Measurements from ENCODE around the gene MEIKIN.

Gene MEIKIN

GRCh38 chr5:131983244-131983771, 37.8 kb upstream of the MEIKIN start:
- H3K9ac ChIP-seq (ENCODE audit: low read depth, low read length): no peak overlapping the region
- H3K27ac ChIP-seq (ENCODE audit: low read length): no peak overlapping the region
- H3K4me3 ChIP-seq (ENCODE audit: low read length): no peak overlapping the region
- H3K9me3 ChIP-seq (ENCODE audit: insufficient read depth, low read depth, low read length): no peaks in the 10 kb centered on the region
- no peaks in the 10 kb centered on the region for H3K27me3 ChIP-seq (ENCODE audit: insufficient read depth, low read length)
- H3K4me1 ChIP-seq (ENCODE audit: insufficient read depth, low read length): no peaks in the 10 kb centered on the region
- no peaks in the 10 kb centered on the region for H3K36me3 ChIP-seq (ENCODE audit: insufficient read depth, low read depth, low read length)

GRCh38 chr5:131981516-131981915, 36.1 kb upstream of the MEIKIN start:
- Histone ChIP-seq H3K27me3 (ENCODE audit: insufficient read depth, low read length) (no peaks in the 10 kb centered on the region), H3K9me3 (ENCODE audit: insufficient read depth, low read depth, low read length) (no peaks in the 10 kb centered on the region), H3K27ac (ENCODE audit: low read length) (no peak overlapping the region), H3K4me3 (ENCODE audit: low read length) (no peak overlapping the region), H3K36me3 (ENCODE audit: insufficient read depth, low read depth, low read length) (no peaks in the 10 kb centered on the region), H3K4me1 (ENCODE audit: insufficient read depth, low read length) (no peaks in the 10 kb centered on the region), H3K9ac (ENCODE audit: low read depth, low read length) (no peak overlapping the region)

DNA sequence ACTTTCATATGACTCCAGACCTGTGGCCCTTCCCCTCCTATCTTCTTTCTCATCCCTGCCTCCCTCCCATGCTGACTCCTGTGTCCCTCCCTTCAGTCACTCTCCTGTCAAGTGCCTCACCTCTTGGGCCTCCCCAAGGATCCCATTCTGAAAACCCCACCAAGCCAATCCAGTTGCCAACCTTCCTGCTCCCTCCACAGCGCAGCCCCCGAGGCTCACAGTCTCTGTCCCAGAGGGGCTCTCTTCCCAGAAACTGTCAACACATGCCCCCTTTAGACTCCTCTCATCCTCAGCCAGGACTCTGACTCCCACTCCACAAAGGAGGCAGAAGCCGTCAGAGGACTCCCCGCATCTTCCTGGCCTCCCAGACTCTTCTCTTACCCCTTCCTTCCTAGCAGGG, 35.2 kb upstream of the MEIKIN start:
- Histone ChIP-seq H3K27ac (ENCODE audit: low read length) (no peak overlapping the region), H3K9me3 (ENCODE audit: insufficient read depth, low read depth, low read length) (no peaks in the 10 kb centered on the region), H3K4me3 (ENCODE audit: low read length) (no peak overlapping the region), H3K27me3 (ENCODE audit: insufficient read depth, low read length) (no peaks in the 10 kb centered on the region), H3K36me3 (ENCODE audit: insufficient read depth, low read depth, low read length) (no peaks in the 10 kb centered on the region), H3K9ac (ENCODE audit: low read depth, low read length) (no peak overlapping the region), H3K4me1 (ENCODE audit: insufficient read depth, low read length) (no peaks in the 10 kb centered on the region)

DNA sequence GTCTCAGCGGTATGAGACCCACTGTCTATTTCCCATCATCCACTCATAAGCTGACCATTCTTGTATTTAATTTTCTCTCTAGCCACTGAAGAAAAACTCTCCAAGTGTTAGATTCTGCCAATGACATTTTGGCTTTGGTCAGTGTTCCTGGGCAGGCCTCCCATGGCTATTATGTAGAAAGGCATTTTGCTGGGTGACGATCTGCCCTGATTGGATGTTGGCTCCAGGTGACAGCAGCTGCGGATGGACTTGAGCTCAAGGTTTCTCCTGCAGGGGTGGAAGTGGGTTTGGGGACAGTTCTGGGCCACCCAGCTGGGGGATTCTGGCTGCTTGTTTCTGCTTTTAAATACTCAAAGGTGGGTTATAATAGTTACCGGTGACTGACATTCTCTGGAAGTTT, 34.4 kb upstream of the MEIKIN start:
- H3K4me3 ChIP-seq (ENCODE audit: low read length): no peak overlapping the region
- H3K9ac ChIP-seq (ENCODE audit: low read depth, low read length): no peak overlapping the region
- H3K4me1 ChIP-seq (ENCODE audit: insufficient read depth, low read length): peaks cover 7% of the 10 kb centered on the region; the same call in 1 of the 2 replicates
- no peak overlapping the region for H3K27ac ChIP-seq (ENCODE audit: low read length)
- H3K27me3 ChIP-seq (ENCODE audit: insufficient read depth, low read length): no peaks in the 10 kb centered on the region
- no peaks in the 10 kb centered on the region for H3K9me3 ChIP-seq (ENCODE audit: insufficient read depth, low read depth, low read length)
- no peaks in the 10 kb centered on the region for H3K36me3 ChIP-seq (ENCODE audit: insufficient read depth, low read depth, low read length)

GRCh38 chr5:131977212-131977604, 31.7 kb upstream of the MEIKIN start:
- no peak overlapping the region for H3K27ac ChIP-seq (ENCODE audit: low read length)
- H3K4me3 ChIP-seq (ENCODE audit: low read length): no peak overlapping the region
- H3K27me3 ChIP-seq (ENCODE audit: insufficient read depth, low read length): no peaks in the 10 kb centered on the region

DNA sequence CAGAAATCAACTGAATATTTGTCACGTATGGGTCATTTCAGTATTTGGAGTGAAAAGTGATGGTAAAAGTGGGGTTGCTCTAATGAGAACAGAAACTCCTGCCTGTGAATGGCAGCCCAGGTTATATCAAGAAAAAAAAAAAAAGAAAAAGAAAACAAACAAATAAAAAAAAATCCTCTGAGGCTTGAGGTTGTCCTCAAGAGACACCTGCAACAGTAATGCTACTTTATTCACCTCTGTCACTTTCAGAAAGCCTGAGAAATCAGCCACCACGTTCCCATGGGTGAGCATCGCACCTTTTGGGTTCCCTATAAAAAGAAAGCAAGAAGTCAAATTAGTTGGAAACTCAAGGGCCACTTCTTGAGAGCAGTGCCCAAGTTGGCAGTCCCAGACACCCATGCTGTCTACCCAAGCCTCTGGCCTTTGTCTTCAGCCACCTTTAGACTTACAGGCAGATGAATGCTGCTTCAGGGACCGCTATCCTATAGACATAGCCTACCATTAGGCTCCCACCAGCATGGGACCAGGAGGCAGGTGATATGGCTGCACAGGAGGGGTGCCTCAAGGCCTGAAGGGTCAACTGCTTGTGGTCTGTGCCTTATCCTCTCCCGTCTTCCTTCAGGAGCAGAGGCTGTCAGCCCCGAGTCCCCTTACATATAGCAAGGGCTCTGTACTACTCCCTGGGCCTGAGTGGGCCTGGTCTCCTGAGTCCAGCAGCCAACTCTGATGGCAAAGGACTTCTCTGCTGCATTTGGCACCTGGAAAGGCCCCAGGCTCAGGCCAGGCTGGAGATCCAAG, 31.1 kb upstream of the MEIKIN start:
- H3K4me1 ChIP-seq (ENCODE audit: insufficient read depth, low read length): peaks cover 9% of the 10 kb centered on the region; the same call in 1 of the 2 replicates
- no peak overlapping the region for H3K27ac ChIP-seq (ENCODE audit: low read length)
- H3K36me3 ChIP-seq (ENCODE audit: insufficient read depth, low read depth, low read length): no peaks in the 10 kb centered on the region
- no peak overlapping the region for H3K4me3 ChIP-seq (ENCODE audit: low read length)
- H3K27me3 ChIP-seq (ENCODE audit: insufficient read depth, low read length): no peaks in the 10 kb centered on the region
- H3K9me3 ChIP-seq (ENCODE audit: insufficient read depth, low read depth, low read length): no peaks in the 10 kb centered on the region
- H3K9ac ChIP-seq (ENCODE audit: low read depth, low read length): no peak overlapping the region

More at GRCh38 chr5:131977212-131977604, 31.7 kb upstream of the MEIKIN start:
- H3K9ac ChIP-seq (ENCODE audit: low read depth, low read length): no peak overlapping the region
- no peaks in the 10 kb centered on the region for H3K9me3 ChIP-seq (ENCODE audit: insufficient read depth, low read depth, low read length)
- H3K36me3 ChIP-seq (ENCODE audit: insufficient read depth, low read depth, low read length): no peaks in the 10 kb centered on the region
- H3K4me1 ChIP-seq (ENCODE audit: insufficient read depth, low read length): peaks cover 9% of the 10 kb centered on the region; the same call in 1 of the 2 replicates

DNA sequence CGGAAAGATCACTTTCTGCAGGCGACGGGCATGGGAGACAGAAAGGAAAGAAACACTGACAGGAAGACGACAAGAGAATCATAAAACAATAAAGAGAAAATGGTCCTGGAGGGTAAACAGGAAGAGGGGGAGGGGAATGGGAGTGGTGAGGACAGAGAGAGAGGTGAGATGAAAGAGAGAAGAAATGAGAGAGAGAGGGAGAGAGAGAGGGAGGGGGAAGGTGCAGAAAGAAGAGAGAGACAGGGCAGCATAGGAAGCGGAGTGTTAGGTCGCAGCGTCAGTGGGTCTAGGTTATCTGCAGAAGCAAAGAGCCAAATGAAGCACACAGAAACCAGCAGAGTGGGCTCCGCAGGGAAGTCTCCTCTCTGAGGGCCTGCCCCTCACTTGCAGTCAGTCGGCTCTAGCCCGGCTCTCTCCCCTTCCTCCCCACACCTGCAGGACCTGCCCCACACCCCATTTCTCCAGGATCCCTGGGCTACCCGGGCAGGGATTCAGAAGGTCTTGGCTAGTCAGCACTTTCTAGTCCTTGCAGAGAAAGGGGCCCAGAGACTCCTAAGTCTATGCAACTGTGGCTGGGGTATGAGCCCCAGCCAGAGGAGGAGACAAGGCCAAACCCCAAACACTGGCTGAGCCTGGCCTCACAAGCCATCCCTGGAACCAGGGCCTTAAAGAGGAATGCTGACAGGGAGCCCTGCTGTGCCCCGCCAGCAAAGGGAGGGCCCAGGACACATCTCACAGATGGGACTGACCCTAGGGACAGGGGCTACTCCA, 29.7 kb upstream of the MEIKIN start:
- Histone ChIP-seq H3K9me3 (ENCODE audit: insufficient read depth, low read depth, low read length) (no peaks in the 10 kb centered on the region), H3K9ac (ENCODE audit: low read depth, low read length) (peak overlapping the region; percentile 8; the same call in 1 of the 2 replicates), H3K27ac (ENCODE audit: low read length) (no peak overlapping the region), H3K4me1 (ENCODE audit: insufficient read depth, low read length) (peaks cover 9% of the 10 kb centered on the region; the same call in 1 of the 2 replicates), H3K4me3 (ENCODE audit: low read length) (no peak overlapping the region), H3K36me3 (ENCODE audit: insufficient read depth, low read depth, low read length) (no peaks in the 10 kb centered on the region), H3K27me3 (ENCODE audit: insufficient read depth, low read length) (no peaks in the 10 kb centered on the region)

DNA sequence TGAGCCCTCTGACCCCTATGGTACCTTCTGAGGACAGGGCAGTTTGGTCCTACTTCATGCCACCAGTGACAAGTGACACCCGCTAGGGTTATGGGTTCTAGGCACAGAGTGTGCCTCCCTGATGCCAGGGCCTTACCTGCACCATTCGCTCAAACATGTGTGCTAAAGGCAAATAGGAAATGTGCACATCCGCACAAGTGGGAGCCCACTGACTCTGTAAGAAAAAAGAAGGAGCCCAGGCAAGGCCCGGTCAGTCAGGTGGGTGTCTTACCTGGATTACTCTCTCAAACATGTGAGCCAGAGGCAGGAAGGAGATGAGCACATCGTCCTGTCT, 29.1 kb upstream of the MEIKIN start:
- Histone ChIP-seq H3K4me3 (ENCODE audit: low read length) (no peak overlapping the region), H3K4me1 (ENCODE audit: insufficient read depth, low read length) (peaks cover 9% of the 10 kb centered on the region; the same call in 1 of the 2 replicates), H3K27ac (ENCODE audit: low read length) (no peak overlapping the region), H3K36me3 (ENCODE audit: insufficient read depth, low read depth, low read length) (no peaks in the 10 kb centered on the region), H3K27me3 (ENCODE audit: insufficient read depth, low read length) (no peaks in the 10 kb centered on the region), H3K9me3 (ENCODE audit: insufficient read depth, low read depth, low read length) (no peaks in the 10 kb centered on the region), H3K9ac (ENCODE audit: low read depth, low read length) (no peak overlapping the region)

DNA sequence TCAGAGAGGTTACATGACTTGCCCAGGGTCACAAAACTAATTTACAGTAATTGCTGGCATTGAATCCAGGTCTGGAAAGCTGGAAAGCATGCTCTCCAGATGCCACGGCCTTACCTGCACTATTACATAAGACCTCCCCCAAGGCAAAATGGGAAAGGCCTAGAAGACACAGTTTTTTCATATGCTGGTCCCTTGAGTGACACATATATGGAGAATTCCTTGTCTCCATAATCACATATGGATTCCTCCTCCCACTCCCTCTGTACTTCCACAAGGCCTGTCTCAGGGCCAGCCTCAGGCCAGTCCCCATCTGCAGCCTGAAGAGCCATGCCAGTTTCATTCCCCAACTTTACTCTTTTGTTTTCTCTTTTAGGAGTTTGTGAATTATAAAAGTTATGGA, 28.6 kb upstream of the MEIKIN start:
- Histone ChIP-seq H3K9ac (ENCODE audit: low read depth, low read length) (no peak overlapping the region), H3K27me3 (ENCODE audit: insufficient read depth, low read length) (no peaks in the 10 kb centered on the region), H3K4me3 (ENCODE audit: low read length) (no peak overlapping the region), H3K27ac (ENCODE audit: low read length) (no peak overlapping the region), H3K9me3 (ENCODE audit: insufficient read depth, low read depth, low read length) (no peaks in the 10 kb centered on the region), H3K36me3 (ENCODE audit: insufficient read depth, low read depth, low read length) (no peaks in the 10 kb centered on the region), H3K4me1 (ENCODE audit: insufficient read depth, low read length) (peaks cover 9% of the 10 kb centered on the region; the same call in 1 of the 2 replicates)

GRCh38 chr5:131973089-131973712, 27.7 kb upstream of the MEIKIN start:
- H3K9me3 ChIP-seq (ENCODE audit: insufficient read depth, low read depth, low read length): no peaks in the 10 kb centered on the region
- H3K36me3 ChIP-seq (ENCODE audit: insufficient read depth, low read depth, low read length): no peaks in the 10 kb centered on the region
- H3K9ac ChIP-seq (ENCODE audit: low read depth, low read length): no peak overlapping the region
- H3K4me3 ChIP-seq (ENCODE audit: low read length): no peak overlapping the region
- H3K27me3 ChIP-seq (ENCODE audit: insufficient read depth, low read length): no peaks in the 10 kb centered on the region
- peaks cover 9% of the 10 kb centered on the region; the same call in 1 of the 2 replicates for H3K4me1 ChIP-seq (ENCODE audit: insufficient read depth, low read length)
- H3K27ac ChIP-seq (ENCODE audit: low read length): no peak overlapping the region

DNA sequence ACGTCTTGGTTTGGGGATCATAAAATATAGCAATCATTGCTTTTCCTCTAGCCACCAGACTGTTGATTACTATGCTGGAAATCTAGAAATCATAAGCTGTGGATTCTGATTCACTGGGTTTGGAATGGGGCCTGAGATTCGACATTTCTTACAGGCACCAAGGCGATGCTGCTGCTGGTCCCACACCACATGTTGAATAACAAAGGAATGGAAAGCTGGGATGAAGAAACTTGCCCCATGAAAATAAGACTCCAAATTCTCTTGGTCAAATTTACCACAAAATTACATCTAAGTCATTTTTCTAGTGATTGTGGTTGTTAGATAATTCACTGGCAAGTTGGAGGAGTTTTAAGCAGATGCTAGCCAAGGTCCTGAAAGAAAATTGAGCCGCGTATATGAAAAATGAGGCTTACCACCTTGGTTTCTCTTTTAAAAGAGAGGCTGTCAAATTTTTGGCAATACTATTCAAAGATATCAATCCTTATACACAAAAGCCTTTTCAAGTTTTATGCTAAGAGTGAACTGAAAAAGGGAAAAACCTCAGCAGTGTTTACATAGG, 23.0 kb upstream of the MEIKIN start:
- H3K27me3 ChIP-seq (ENCODE audit: insufficient read depth, low read length): no peaks in the 10 kb centered on the region
- H3K9me3 ChIP-seq (ENCODE audit: insufficient read depth, low read depth, low read length): no peaks in the 10 kb centered on the region
- no peaks in the 10 kb centered on the region for H3K36me3 ChIP-seq (ENCODE audit: insufficient read depth, low read depth, low read length)
- H3K27ac ChIP-seq (ENCODE audit: low read length): no peak overlapping the region
- no peak overlapping the region for H3K4me3 ChIP-seq (ENCODE audit: low read length)
- H3K9ac ChIP-seq (ENCODE audit: low read depth, low read length): no peak overlapping the region
- H3K4me1 ChIP-seq (ENCODE audit: insufficient read depth, low read length): no peaks in the 10 kb centered on the region

Measured in iPS-20b (cell line).